Gastrocnemius medialis (tissue), 4 donors: ENCODE data around the gene KYNU.

Source experiments
- POLR2A ChIP-seq, 2 donors: fragments of 450-650 bp; IDR thresholded peaks; one replicate each; pipeline ENCODE4 v1.6.1; 2017; ENCODE audit warnings: antibody characterized with exemption in 2 of 2, mild to moderate bottlenecking in 2 of 2, moderate library complexity in 2 of 2
- TF ChIP-seq, protein P1 (sequence below), 5 experiments: fragments of 450-650 bp in 3 of 5; fragments of 200-600 bp in 2 of 5; sonication (generic) in 2 of 5; IDR thresholded peaks in 4 of 5; conservative IDR thresholded peaks in 1 of 5; 1 replicate in 4 of 5; 2 replicates in 1 of 5; pipeline ENCODE4 v1.5.1; 2016 to 2019; ENCODE audit warnings: antibody characterized with exemption in 5 of 5, mild to moderate bottlenecking in 3 of 5, moderate library complexity in 3 of 5

DNA sequence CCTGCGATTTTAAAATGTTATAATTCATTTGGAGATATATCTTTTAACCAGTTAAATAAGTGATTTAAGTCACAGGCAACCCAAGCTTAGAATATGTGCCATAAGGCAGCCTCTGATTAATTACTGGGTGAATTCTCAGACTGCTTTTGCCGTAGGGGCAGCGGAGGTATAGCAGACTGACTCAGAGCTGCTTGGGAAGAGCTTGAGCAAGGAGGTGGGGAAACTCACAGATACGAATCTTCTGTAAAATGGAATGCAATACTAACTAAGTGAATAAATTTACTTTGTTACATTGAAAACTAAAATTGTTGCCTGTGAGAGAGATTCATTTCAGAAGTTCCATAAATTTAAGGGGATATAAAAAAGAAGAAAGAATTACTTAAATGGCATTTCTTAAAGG, 115.4 kb downstream of the KYNU start:
- TF ChIP-seq, protein P1, sequence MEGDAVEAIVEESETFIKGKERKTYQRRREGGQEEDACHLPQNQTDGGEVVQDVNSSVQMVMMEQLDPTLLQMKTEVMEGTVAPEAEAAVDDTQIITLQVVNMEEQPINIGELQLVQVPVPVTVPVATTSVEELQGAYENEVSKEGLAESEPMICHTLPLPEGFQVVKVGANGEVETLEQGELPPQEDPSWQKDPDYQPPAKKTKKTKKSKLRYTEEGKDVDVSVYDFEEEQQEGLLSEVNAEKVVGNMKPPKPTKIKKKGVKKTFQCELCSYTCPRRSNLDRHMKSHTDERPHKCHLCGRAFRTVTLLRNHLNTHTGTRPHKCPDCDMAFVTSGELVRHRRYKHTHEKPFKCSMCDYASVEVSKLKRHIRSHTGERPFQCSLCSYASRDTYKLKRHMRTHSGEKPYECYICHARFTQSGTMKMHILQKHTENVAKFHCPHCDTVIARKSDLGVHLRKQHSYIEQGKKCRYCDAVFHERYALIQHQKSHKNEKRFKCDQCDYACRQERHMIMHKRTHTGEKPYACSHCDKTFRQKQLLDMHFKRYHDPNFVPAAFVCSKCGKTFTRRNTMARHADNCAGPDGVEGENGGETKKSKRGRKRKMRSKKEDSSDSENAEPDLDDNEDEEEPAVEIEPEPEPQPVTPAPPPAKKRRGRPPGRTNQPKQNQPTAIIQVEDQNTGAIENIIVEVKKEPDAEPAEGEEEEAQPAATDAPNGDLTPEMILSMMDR (IDR thresholded peaks at IDR 0.05 in 4 of 5, conservative IDR thresholded peaks at IDR 0.05 in 1 of 5) = no peak
- TF ChIP-seq POLR2A (IDR thresholded peaks at IDR 0.05) = no peak
